HFF-Myc (cell line): Measurements from ENCODE around the gene SYNDIG1.

Experiments
- DNase-seq: peaks from one replicate; pipeline ENCODE4 v3.0.0-alpha.2; 2011; ENCODE audit warnings: low read depth; ENCODE audit errors: extremely low read depth
- H3K4me3 ChIP-seq: replicated peaks from 2 replicates; pipeline ENCODE4 v1.5.1; 2011; ENCODE audit warnings: low read depth, mild to moderate bottlenecking, control low read depth, low read length
- CTCF ChIP-seq: IDR thresholded peaks from 2 replicates; pipeline ENCODE4 v1.5.1; 2012; ENCODE audit warnings: mild to moderate bottlenecking, low read depth, low read length, control low read depth; ENCODE audit errors: missing control alignments

The SYNDIG1 gene

GRCh38 chr20:24499472-24499871 lies 30.0 kb downstream of the SYNDIG1 start:
- H3K4me3 ChIP-seq, result no peak overlapping the region

GRCh38 chr20:24501764-24502556 lies 32.5 kb downstream of the SYNDIG1 start:
- peak; percentile 2 for DNase-seq
- TF ChIP-seq CTCF, result no peak
- H3K4me3 ChIP-seq, result no peak overlapping the region

More at GRCh38 chr20:24499472-24499871, 30.0 kb downstream of the SYNDIG1 start:
- no peak for DNase-seq
- no peak for TF ChIP-seq CTCF

GRCh38 chr20:24502661-24503060 lies 33.2 kb downstream of the SYNDIG1 start:
- H3K4me3 ChIP-seq, result no peak overlapping the region
- no peak for TF ChIP-seq CTCF
- DNase-seq, result no peak

- H3K4me3 ChIP-seq, result no peak overlapping the region
- no peak for TF ChIP-seq CTCF
- DNase-seq, result no peak
Observed at GRCh38 chr20:24503352-24503931, 34.0 kb downstream of the SYNDIG1 start.

GRCh38 chr20:24504331-24505285 lies 35.2 kb downstream of the SYNDIG1 start:
- no peak for DNase-seq
- no peak for TF ChIP-seq CTCF

GRCh38 chr20:24506146-24506545 lies 36.7 kb downstream of the SYNDIG1 start:
- H3K4me3 ChIP-seq, result no peak overlapping the region
- no peak for TF ChIP-seq CTCF
- no peak for DNase-seq

More at GRCh38 chr20:24504331-24505285, 35.2 kb downstream of the SYNDIG1 start:
- H3K4me3 ChIP-seq, result no peak overlapping the region
